Heart right ventricle (tissue), 16 donors: Measurements from ENCODE around the gene ATP2C2. TPM values are rescaled to one million over a fixed set of nuclear protein-coding genes. Genes with fewer than 3 reads are reported as not detected.

Experiments used
- ATAC-seq, 8 donors: fragments of 200-7000 bp; cut with Tn5 transposase; one replicate each; pipeline ENCODE4 v1.9.1; 2020; ENCODE audit warnings: mild to moderate bottlenecking in 8 of 8, moderate library complexity in 8 of 8, moderate number of reproducible peaks in 1 of 8
- DNase-seq, 2 donors: peaks; one replicate each; pipeline ENCODE4 v3.0.0-alpha.2; 2020
- H3K27ac ChIP-seq, 10 donors: fragments of 200-600 bp; sonication (generic) in 2 of 10; one replicate each; pipeline versions ENCODE4 v1.5.0 to v1.8.0; 2020 to 2022; ENCODE audit warnings: mild to moderate bottlenecking in 3 of 10
- H3K27me3 ChIP-seq, 7 donors: fragments of 200-600 bp; one replicate each; pipeline ENCODE4 v1.8.0; 2021 to 2022; ENCODE audit warnings: mild to moderate bottlenecking in 2 of 7
- H3K36me3 ChIP-seq, 9 donors: fragments of 200-600 bp; sonication (generic) in 1 of 9; one replicate each; pipeline versions ENCODE4 v1.5.0 to v1.8.0; 2020 to 2022; ENCODE audit warnings: mild to moderate bottlenecking in 2 of 9
- H3K4me1 ChIP-seq, 9 donors: fragments of 200-600 bp; sonication (generic) in 1 of 9; one replicate each; pipeline versions ENCODE4 v1.5.0 to v1.8.0; 2020 to 2022; ENCODE audit warnings: mild to moderate bottlenecking in 4 of 9
- H3K4me3 ChIP-seq, 10 donors: fragments of 200-600 bp; sonication (generic) in 2 of 10; one replicate each; pipeline versions ENCODE4 v1.5.0 to v1.8.0; 2020 to 2022; ENCODE audit warnings: mild to moderate bottlenecking in 7 of 10, moderate library complexity in 2 of 10
- H3K9me3 ChIP-seq, 11 donors: fragments of 200-600 bp in 10 of 11; sonication (generic) in 2 of 11; one replicate each; pipeline versions ENCODE4 v1.5.0 to v1.8.0; 2013 to 2022; ENCODE audit warnings: mild to moderate bottlenecking in 2 of 11, control low read depth in 1 of 11, moderate library complexity in 1 of 11
- CTCF ChIP-seq, 9 donors: fragments of 200-600 bp; sonication (generic) in 2 of 9; IDR thresholded peaks; one replicate each; pipeline versions ENCODE4 v1.5.0 to v1.8.0; 2021 to 2022; ENCODE audit warnings: antibody characterized with exemption in 9 of 9, mild to moderate bottlenecking in 5 of 9, moderate library complexity in 1 of 9
- WGBS, 2 donors: extraction: QIAGEN DNeasy Blood & Tissue Kit; methylation state at CpG; one replicate each; pipeline ENCODE4 v1.1.7; 2013; ENCODE audit warnings: inconsistent platforms in 1 of 2; 5-methylcytosine and 5-hydroxymethylcytosine counted together
- intact Hi-C, 10 donors: fragments of 100-400 bp; cut with DNase I; formaldehyde crosslinking; loops; one replicate each; pipeline versions ENCODE4 v1.11.1 to v1.14.2; 2022
- polyA plus RNA-seq, 2 donors: library from polyadenylated mRNA; stranded (reverse); fragments of 200-250 nt; gene quantifications; one replicate each; pipeline ENCODE4 v1.2.3, GENCODE V29; 2013
- total RNA-seq, 10 donors: library from RNA; stranded (reverse); fragmentation: NEBNext Ultra II Directional in 3 of 10; extraction: Animal tissue kit (Norgen Biotek cat#: 25700) in 3 of 10; gene quantifications; one replicate each; pipeline versions ENCODE4 v1.2.1 to v1.2.4, GENCODE V29; 2021 to 2023
- donor health status: Arrhythmogenic right ventricular cardiomyopathy.
- donor health status: ischemic (EF 13 %, LVEDD 7.1; RV severe dilation, severe dysfunction).
- donor health status: healthy with polysubstance abuse.
- donor health status: DM: no; HTN: yes; CAD: no.
- donor health status: DM: no; HTN: no; CAD: no.
- donor health status: ischemic (EF 25% LVEDD 6.9; RV normal size, moderate dysfunction).
- donor health status: ischemic (EF 25% LVEDD 5.7; RV mildly dilated, moderate dysfunction).
- donor health status: healthy.
- donor health status: DM: yes; HTN: yes; CAD: no.
- donor health status: Ischemic cardiomyopathy.
- donor health status: ischemic (EF 35%, LVEDD 5.7; RV mildly dilated, moderate dysfunction).
- donor health status: nonischemic (EF 11% LVEDD 7.7; RV severe dilation, severe dysfunction).
- donor health status: DM: yes; HTN: yes; CAD: no.
- donor health status: PGD.
- donor health status: ischemic (EF 29% LVEDD 5.4; RV normal size, mild dysfunction).
- donor health status: nonischemic (EF 23%, LVEDD 6.1; RV moderate dilation, normal function).

Gene ATP2C2
- total and polyA plus RNA-seq, 12 donors, result 0.01 TPM; not detected in 11

- H3K27me3 ChIP-seq, result no peaks in the 10 kb centered on the region
- WGBS, 2 donors, result 94 to 97% methylated on average over 38 of the region's 38 CpGs
- no peak for DNase-seq
Observed at GRCh38 chr16:84458606-84459532, 90.5 kb downstream of the ATP2C2 start.

GRCh38 chr16:84459533-84459894, 91.2 kb downstream of the ATP2C2 start:
- Histone ChIP-seq H3K27ac (no peak overlapping the region), H3K4me1 (peaks cover 0 to 8% (median 0%) of the 10 kb centered on the region in 9 donors), H3K27me3 (no peaks in the 10 kb centered on the region), H3K36me3 (peaks cover 0 to 20% (median 0%) of the 10 kb centered on the region in 9 donors), H3K4me3 (no peak overlapping the region), H3K9me3 (no peaks in the 10 kb centered on the region)
- DNase-seq (no peak), ATAC-seq (no peak)
- intact Hi-C loops, result no loop called here
- WGBS, 2 donors, result 92 to 94% methylated on average over 2 of the region's 2 CpGs
- TF ChIP-seq CTCF (IDR thresholded peaks at IDR 0.05), result no peak

More at GRCh38 chr16:84458606-84459532, 90.5 kb downstream of the ATP2C2 start:
- no peak overlapping the region for H3K4me3 ChIP-seq
- H3K27ac ChIP-seq, result no peak overlapping the region
- intact Hi-C loops, result no loop called here
- no peak for TF ChIP-seq CTCF (IDR thresholded peaks at IDR 0.05)
- H3K9me3 ChIP-seq, result no peaks in the 10 kb centered on the region
- ATAC-seq, result no peak
- peaks cover 0 to 7% (median 0%) of the 10 kb centered on the region in 9 donors for H3K4me1 ChIP-seq
- H3K36me3 ChIP-seq, result peaks cover 0 to 14% (median 0%) of the 10 kb centered on the region in 9 donors

DNA sequence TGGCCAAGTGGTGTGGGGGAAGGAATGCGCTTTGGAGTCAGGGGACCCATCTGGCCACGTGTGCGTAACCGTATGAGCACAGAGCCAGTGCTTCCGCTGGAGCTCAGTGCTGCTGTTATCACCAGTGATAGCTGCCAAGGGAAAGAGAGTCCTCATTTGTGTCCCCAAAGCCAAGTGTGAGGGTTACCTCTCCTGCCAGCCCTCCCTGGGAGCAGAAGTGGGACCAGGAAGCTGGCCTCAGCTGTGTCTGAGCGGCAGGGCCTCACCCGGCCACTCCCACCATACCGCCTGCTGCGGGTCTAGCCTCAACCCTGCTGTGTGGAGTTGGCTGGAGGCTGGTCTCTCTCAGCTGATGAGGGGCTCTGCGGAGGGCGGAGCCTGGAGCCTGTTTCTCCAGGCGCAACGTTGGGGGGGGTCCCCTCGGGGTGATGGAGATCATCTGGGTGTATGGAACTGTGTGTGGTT, 91.6 kb downstream of the ATP2C2 start:
- TF ChIP-seq CTCF (IDR thresholded peaks at IDR 0.05), result no peak
- Histone ChIP-seq H3K4me1 (peaks cover 0 to 8% (median 0%) of the 10 kb centered on the region in 9 donors), H3K36me3 (peaks cover 0 to 24% (median 0%) of the 10 kb centered on the region in 9 donors), H3K4me3 (no peak overlapping the region), H3K27ac (no peak overlapping the region), H3K27me3 (no peaks in the 10 kb centered on the region), H3K9me3 (no peaks in the 10 kb centered on the region)
- intact Hi-C loops, result no loop called here
- WGBS, 2 donors, result 64 to 76% methylated on average over 14 of the region's 14 CpGs
- DNase-seq (no peak), ATAC-seq (peak in 5 of 8 donors; percentile 5 to 79 (median 43))

DNA sequence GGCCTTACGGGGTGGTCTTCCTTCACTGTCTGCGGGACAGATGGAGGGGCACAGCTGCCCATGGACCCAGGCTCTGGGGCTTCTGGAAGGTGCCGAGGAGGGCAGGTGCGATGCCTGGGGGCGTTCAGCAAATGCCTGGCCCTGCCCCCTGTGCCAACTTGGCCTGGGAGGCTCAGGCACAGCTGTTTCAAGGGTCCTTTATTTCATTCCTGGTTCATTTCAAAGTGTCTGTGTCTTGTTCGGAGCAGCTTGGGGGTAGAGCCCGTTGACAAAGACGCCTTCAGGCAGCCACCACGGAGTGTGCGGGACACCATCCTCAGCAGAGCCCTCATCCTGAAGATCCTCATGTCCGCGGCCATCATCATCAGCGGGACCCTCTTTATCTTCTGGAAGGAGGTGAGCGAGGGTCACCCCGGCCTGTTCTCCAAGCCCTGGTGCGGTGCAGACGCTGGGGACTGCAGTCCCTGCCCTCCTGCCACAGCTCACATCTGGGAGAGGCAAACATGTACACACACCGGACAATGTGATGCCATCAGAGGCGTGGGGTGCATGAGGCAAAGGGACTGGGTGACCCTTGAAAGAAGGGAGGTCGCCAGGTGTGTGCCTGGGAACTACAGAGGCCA, 92.2 kb downstream of the ATP2C2 start:
- ATAC-seq, result peak in 3 of 8 donors; percentile 5 to 35 (median 11)
- no peaks in the 10 kb centered on the region for H3K9me3 ChIP-seq
- TF ChIP-seq CTCF (IDR thresholded peaks at IDR 0.05), result no peak
- no peak overlapping the region for H3K4me3 ChIP-seq
- H3K27ac ChIP-seq, result no peak overlapping the region
- peaks cover 0 to 8% (median 0%) of the 10 kb centered on the region in 9 donors for H3K4me1 ChIP-seq
- WGBS, 2 donors, result 85 to 86% methylated on average over 20 of the region's 20 CpGs
- no peak for DNase-seq
- peaks cover 0 to 24% (median 0%) of the 10 kb centered on the region in 9 donors for H3K36me3 ChIP-seq
- intact Hi-C loops, result no loop called here
- no peaks in the 10 kb centered on the region for H3K27me3 ChIP-seq
